GM12878 (cell line): ENCODE results near the gene FAM89A. TPM values are rescaled to one million over a fixed set of nuclear protein-coding genes. Genes with fewer than 3 reads are reported as not detected.

Experiments
- ATAC-seq: fragments of 200-7000 bp; cut with Tn5 transposase; 3 replicates; pipeline ENCODE4 v1.9.1; 2020; ENCODE audit warnings: mild to moderate bottlenecking, moderate library complexity
- BruUV-seq: library from RNA; stranded (reverse); fragments of 400-500 nt; replicated peaks from 2 replicates; lab custom pipeline; 2021; lab: Mats Ljungman, UMichigan
- CTCF ChIA-PET: fragments of 300-600 bp; sonication (Branson Sonifier 250); formaldehyde crosslinking; extraction: SDS; loops from one replicate; lab custom pipeline; 2021; ENCODE audit warnings: inconsistent platforms; lab: Yijun Ruan, JAX
- POLR2A ChIA-PET: fragments of 350-600 bp; formaldehyde crosslinking; extraction: SDS; loops from one replicate; lab custom pipeline; 2021; ENCODE audit warnings: inconsistent platforms; lab: Charles Lee
- RAD21 ChIA-PET: fragments of 300-600 bp; sonication (Branson Sonifier 250); formaldehyde crosslinking; loops from one replicate; lab custom pipeline; 2023; ENCODE audit warnings: antibody characterized with exemption; ENCODE audit not compliant: unreplicated experiment; lab: Charles Lee
- SMC1A ChIA-PET: fragments of 300-600 bp; sonication (Branson Sonifier 250); formaldehyde crosslinking; loops from one replicate; lab custom pipeline; 2023; ENCODE audit not compliant: unreplicated experiment, uncharacterized antibody; lab: Charles Lee
- DNase-seq: peaks from one replicate; pipeline ENCODE4 v3.0.0-alpha.2; 2011; ENCODE audit warnings: low read depth, low spot score
- FAIRE-seq: peaks from 3 replicates; lab custom pipeline; 2011; peaks lifted over from hg19 to GRCh38; lab: Jason Lieb, UNC
- H2AFZ ChIP-seq: 2 replicates; pipeline ENCODE4 v1.6.0; 2011; ENCODE audit warnings: low read depth, low read length, control low read depth; ENCODE audit not compliant: control insufficient read depth
- H3K27ac ChIP-seq: 2 replicates; pipeline ENCODE4 v1.5.1; 2011; ENCODE audit warnings: control low read depth; ENCODE audit not compliant: control insufficient read depth, insufficient read depth
- H3K27me3 ChIP-seq, 2 experiments: replicated peaks in 1 of 2; 2 replicates each; pipeline versions ENCODE4 v1.6.0 to v1.6.1; 2011; ENCODE audit warnings: low read length in 1 of 2; ENCODE audit not compliant: control insufficient read depth in 2 of 2, insufficient read depth in 2 of 2
- H3K36me3 ChIP-seq, 2 experiments: 2 replicates each; pipeline ENCODE4 v1.5.1; 2011; ENCODE audit warnings: low read length in 1 of 2; ENCODE audit not compliant: control insufficient read depth in 2 of 2, insufficient read depth in 2 of 2
- H3K4me1 ChIP-seq: 2 replicates; pipeline ENCODE4 v1.6.1; 2011; ENCODE audit warnings: mild to moderate bottlenecking, low read length, moderate library complexity, mixed read lengths; ENCODE audit not compliant: control insufficient read depth, insufficient read depth
- H3K4me2 ChIP-seq: 2 replicates; pipeline ENCODE4 v1.6.0; 2011; ENCODE audit warnings: control low read depth; ENCODE audit not compliant: control insufficient read depth, insufficient read depth
- H3K4me3 ChIP-seq: fragments of 200-600 bp; sonication (generic); 2 replicates; pipeline ENCODE4 v1.5.1; 2016
- H3K79me2 ChIP-seq: 2 replicates; pipeline ENCODE4 v1.6.0; 2011; ENCODE audit warnings: low read length; ENCODE audit not compliant: control insufficient read depth, insufficient read depth
- H3K9ac ChIP-seq: 2 replicates; pipeline ENCODE4 v1.8.0; 2011; ENCODE audit warnings: low read length, control low read depth, mixed read lengths; ENCODE audit not compliant: control insufficient read depth, insufficient read depth
- H3K9me3 ChIP-seq: replicated peaks from 3 replicates; pipeline ENCODE4 v1.5.1; 2011; ENCODE audit warnings: mild to moderate bottlenecking, low read length; ENCODE audit not compliant: control insufficient read depth, insufficient read depth
- H4K20me1 ChIP-seq: 2 replicates; pipeline ENCODE4 v1.6.0; 2011; ENCODE audit not compliant: control insufficient read depth, insufficient read depth
- CBFB ChIP-seq: IDR thresholded peaks from 2 replicates; pipeline ENCODE4 v1.6.1; 2016; ENCODE audit warnings: antibody characterized with exemption, low read depth
- EED ChIP-seq: sonication (generic); IDR thresholded peaks from 2 replicates; pipeline ENCODE4 v1.6.1; 2016; ENCODE audit warnings: antibody characterized with exemption, low read depth
- FOS ChIP-seq: IDR thresholded peaks from 3 replicates; pipeline ENCODE4 v1.6.1; 2011; ENCODE audit warnings: borderline replicate concordance; ENCODE audit not compliant: insufficient read length; ENCODE audit errors: extremely low read depth
- GABPA ChIP-seq: IDR thresholded peaks from 2 replicates; pipeline ENCODE4 v1.6.1; 2014; ENCODE audit warnings: antibody characterized with exemption, low read depth, mild to moderate bottlenecking, inconsistent platforms
- LARP7 ChIP-seq: fragments of 450-650 bp; IDR thresholded peaks from 2 replicates; pipeline ENCODE4 v1.6.1; 2017; ENCODE audit warnings: mild to moderate bottlenecking
- POU2F2 ChIP-seq: IDR thresholded peaks from 3 replicates; pipeline ENCODE4 v1.6.1; 2011; ENCODE audit warnings: low read depth, mild to moderate bottlenecking, low read length, borderline replicate concordance
- RUNX3 ChIP-seq: IDR thresholded peaks from 2 replicates; pipeline ENCODE4 v1.6.1; 2012; ENCODE audit warnings: low read length, inconsistent platforms
- USF2 ChIP-seq: IDR thresholded peaks from 2 replicates; pipeline ENCODE4 v1.6.1; 2011; ENCODE audit warnings: low read depth, low read length, improper control_type of control experiment, borderline replicate concordance
- ZNF384 ChIP-seq: IDR thresholded peaks from 2 replicates; pipeline ENCODE4 v1.6.1; 2012; ENCODE audit warnings: low read depth, mild to moderate bottlenecking, low read length, improper control_type of control experiment, borderline replicate concordance
- WGBS: methylation state at CpG from one replicate; pipeline ENCODE4 v1.1.6; 2016; ENCODE audit warnings: low lambda C conversion rate; ENCODE audit not compliant: insufficient replicate concordance, insufficient coverage; ENCODE audit errors: missing lambda C conversion rate; 5-methylcytosine and 5-hydroxymethylcytosine counted together
- in situ Hi-C: fragments of 300-500 bp; cut with MboI; formaldehyde crosslinking; loops from 9 replicates; pipeline ENCODE4 v1.14.3; 2018; ENCODE audit warnings: mixed read lengths
- intact Hi-C: fragments of 100-400 bp; cut with micrococcal nuclease; formaldehyde crosslinking; loops from one replicate; pipeline ENCODE4 v1.14.2; 2022; ENCODE audit not compliant: unreplicated experiment
- polyA plus RNA-seq, 11 experiments: library from polyadenylated mRNA; depleted of rRNA in 4 of 11; unstranded in 6 of 11; stranded (reverse) in 5 of 11; fragments of >200 nt; fragmentation: Nextera tagmentation in 4 of 11; fragmentation: Illumina TruSeq in 1 of 11; extraction: Ambion mirVana in 4 of 11; extraction: Trizol in 1 of 11; gene quantifications; 1 replicate in 1 of 11; 2 replicates in 10 of 11; pipeline versions ENCODE4 v1.2.1 to v1.2.3, GENCODE V29; 2011 to 2016; ENCODE audit warnings: inconsistent platforms in 2 of 11, missing spikeins in 2 of 11, low read depth in 1 of 11
- total RNA-seq, 4 experiments: library from RNA; depleted of rRNA in 3 of 4; stranded (reverse); fragments of >200 nt in 3 of 4; fragmentation: Illumina TruSeq in 1 of 4; extraction: Trizol in 1 of 4; gene quantifications; 2 replicates each; pipeline versions ENCODE4 v1.2.1 to v1.2.3, GENCODE V29; 2013 to 2021
- TF ChIP-seq, protein P1 (sequence below): fragments of 450-650 bp; IDR thresholded peaks from 2 replicates; pipeline ENCODE4 v1.6.1; 2017; ENCODE audit warnings: mild to moderate bottlenecking, moderate library complexity
- TF ChIP-seq, protein P2 (sequence below): IDR thresholded peaks from 2 replicates; pipeline ENCODE4 v1.6.1; 2011; ENCODE audit warnings: low read depth, mild to moderate bottlenecking, low read length, moderate library complexity, borderline replicate concordance; ENCODE audit errors: extremely low read depth

The FAM89A gene
- total and polyA plus RNA-seq, 10 of the 15 experiments (the other 5 are each of a cell fraction or from before 2014, with no cell fraction given): 0.06 to 0.72 (median 0.14) TPM; not detected in 4

- ChIA-PET CTCF (interaction anchor here (0.7 kb wide), 1 partner anchor 777 kb away, joined by 3 read pairs; no protein-coding TSS in a partner anchor), POLR2A (interaction anchor here (0.6 kb wide), 1 partner anchor 11 kb away, joined by 3 read pairs; no protein-coding TSS in a partner anchor), RAD21 (no interaction called here)
- intact Hi-C loops (no loop called here), in situ Hi-C loops (no loop called here)
- no peak overlapping the region for H3K4me2 ChIP-seq
- ATAC-seq (no peak), FAIRE-seq (no peak), DNase-seq (no peak)
- H3K36me3 ChIP-seq: peaks cover 15 to 23% of the 10 kb centered on the region in 2 experiments
- no peak overlapping the region for H3K9ac ChIP-seq
- no TSS peak for BruUV-seq
- H3K4me1 ChIP-seq: no peaks in the 10 kb centered on the region
- no peak overlapping the region for H2AFZ ChIP-seq
- H3K9me3 ChIP-seq: no peaks in the 10 kb centered on the region; the same call in 2 of the 3 replicates
- no peaks in the 10 kb centered on the region for H4K20me1 ChIP-seq
- H3K79me2 ChIP-seq: no peaks in the 10 kb centered on the region
- no peaks in the 10 kb centered on the region for H3K27me3 ChIP-seq
- no peak overlapping the region for H3K4me3 ChIP-seq
- H3K27ac ChIP-seq: no peak overlapping the region
- TF ChIP-seq GABPA (no peak), RUNX3 (no peak)
- TF ChIP-seq, all 136 proteins: peak for 0
- SMC1A ChIA-PET: interaction anchor here (0.6 kb wide), 1 partner anchor 41 kb away, joined by 3 read pairs; no protein-coding TSS in a partner anchor
Observed at GRCh38 chr1:231001892-231002291, 38.2 kb downstream of the FAM89A start.

GRCh38 chr1:231000639-231001038 is 39.4 kb downstream of the FAM89A start:
- in situ Hi-C loops: no loop called here
- intact Hi-C loops: no loop called here
- no TSS peak for BruUV-seq
- TF ChIP-seq ZNF384 (no peak), CBFB (no peak), LARP7 (no peak), EED (no peak), USF2 (no peak), FOS (no peak), POU2F2 (no peak)
- TF ChIP-seq, protein P1, sequence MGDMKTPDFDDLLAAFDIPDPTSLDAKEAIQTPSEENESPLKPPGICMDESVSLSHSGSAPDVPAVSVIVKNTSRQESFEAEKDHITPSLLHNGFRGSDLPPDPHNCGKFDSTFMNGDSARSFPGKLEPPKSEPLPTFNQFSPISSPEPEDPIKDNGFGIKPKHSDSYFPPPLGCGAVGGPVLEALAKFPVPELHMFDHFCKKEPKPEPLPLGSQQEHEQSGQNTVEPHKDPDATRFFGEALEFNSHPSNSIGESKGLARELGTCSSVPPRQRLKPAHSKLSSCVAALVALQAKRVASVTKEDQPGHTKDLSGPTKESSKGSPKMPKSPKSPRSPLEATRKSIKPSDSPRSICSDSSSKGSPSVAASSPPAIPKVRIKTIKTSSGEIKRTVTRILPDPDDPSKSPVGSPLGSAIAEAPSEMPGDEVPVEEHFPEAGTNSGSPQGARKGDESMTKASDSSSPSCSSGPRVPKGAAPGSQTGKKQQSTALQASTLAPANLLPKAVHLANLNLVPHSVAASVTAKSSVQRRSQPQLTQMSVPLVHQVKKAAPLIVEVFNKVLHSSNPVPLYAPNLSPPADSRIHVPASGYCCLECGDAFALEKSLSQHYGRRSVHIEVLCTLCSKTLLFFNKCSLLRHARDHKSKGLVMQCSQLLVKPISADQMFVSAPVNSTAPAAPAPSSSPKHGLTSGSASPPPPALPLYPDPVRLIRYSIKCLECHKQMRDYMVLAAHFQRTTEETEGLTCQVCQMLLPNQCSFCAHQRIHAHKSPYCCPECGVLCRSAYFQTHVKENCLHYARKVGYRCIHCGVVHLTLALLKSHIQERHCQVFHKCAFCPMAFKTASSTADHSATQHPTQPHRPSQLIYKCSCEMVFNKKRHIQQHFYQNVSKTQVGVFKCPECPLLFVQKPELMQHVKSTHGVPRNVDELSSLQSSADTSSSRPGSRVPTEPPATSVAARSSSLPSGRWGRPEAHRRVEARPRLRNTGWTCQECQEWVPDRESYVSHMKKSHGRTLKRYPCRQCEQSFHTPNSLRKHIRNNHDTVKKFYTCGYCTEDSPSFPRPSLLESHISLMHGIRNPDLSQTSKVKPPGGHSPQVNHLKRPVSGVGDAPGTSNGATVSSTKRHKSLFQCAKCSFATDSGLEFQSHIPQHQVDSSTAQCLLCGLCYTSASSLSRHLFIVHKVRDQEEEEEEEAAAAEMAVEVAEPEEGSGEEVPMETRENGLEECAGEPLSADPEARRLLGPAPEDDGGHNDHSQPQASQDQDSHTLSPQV: no peak
- TF ChIP-seq, protein P2, sequence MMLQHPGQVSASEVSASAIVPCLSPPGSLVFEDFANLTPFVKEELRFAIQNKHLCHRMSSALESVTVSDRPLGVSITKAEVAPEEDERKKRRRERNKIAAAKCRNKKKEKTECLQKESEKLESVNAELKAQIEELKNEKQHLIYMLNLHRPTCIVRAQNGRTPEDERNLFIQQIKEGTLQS: no peak

More at GRCh38 chr1:231000639-231001038, 39.4 kb downstream of the FAM89A start:
- H2AFZ ChIP-seq: no peak overlapping the region
- no peak overlapping the region for H3K4me3 ChIP-seq
- H3K36me3 ChIP-seq: peaks cover 17 to 29% of the 10 kb centered on the region in 2 experiments
- ChIA-PET RAD21 (no interaction called here), SMC1A (interaction anchor here (0.7 kb wide), 1 partner anchor 1243 kb away, joined by 3 read pairs; no protein-coding TSS in a partner anchor), POLR2A (no interaction called here), CTCF (no interaction called here)
- H3K27me3 ChIP-seq: no peaks in the 10 kb centered on the region
- H3K4me2 ChIP-seq: no peak overlapping the region
- no peaks in the 10 kb centered on the region for H4K20me1 ChIP-seq
- WGBS: 100% methylated on average over 1 of the region's 1 CpG
- H3K9ac ChIP-seq: no peak overlapping the region
- no peaks in the 10 kb centered on the region for H3K4me1 ChIP-seq
- FAIRE-seq (no peak), ATAC-seq (no peak), DNase-seq (no peak)
- no peaks in the 10 kb centered on the region for H3K79me2 ChIP-seq
- H3K9me3 ChIP-seq: no peaks in the 10 kb centered on the region; the same call in 2 of the 3 replicates
- no peak overlapping the region for H3K27ac ChIP-seq
